ENCODE data around the gene DAAM2.

GRCh38 chr6:39930540-39930939, 138.4 kb downstream of the DAAM2 start:
- TF ChIP-seq CTCF (IDR thresholded peaks at IDR 0.05) (no peak), POLR2A (IDR thresholded peaks at IDR 0.05) (no peak)

All from body of pancreas (tissue), 4 donors.